ENCODE measurements around the gene DCHS2.

Gene DCHS2

DNA sequence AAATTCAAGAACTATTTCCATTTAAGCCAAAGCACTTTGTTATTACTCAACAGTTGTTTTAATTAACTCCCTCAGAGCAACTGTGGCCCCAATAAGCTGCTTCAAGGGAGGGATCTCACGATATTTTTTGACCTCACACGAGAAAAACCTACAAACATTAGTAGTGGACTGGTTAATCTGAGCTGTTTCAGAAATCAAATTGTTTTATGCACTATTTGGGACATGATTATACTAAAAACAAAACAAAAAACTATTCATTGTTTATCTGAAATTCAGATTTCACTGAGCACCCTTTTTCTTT is 74.3 kb downstream of the DCHS2 start:
- DNase-seq: no peak
- in situ Hi-C loops (cut with HindIII; ENCODE audit: low pct_ligation_motif_present, low pct_unique_long_range_greater_than_20kb, low sequenced_read_pairs): no loop called here

- in situ Hi-C loops (cut with HindIII; ENCODE audit: low pct_ligation_motif_present, low pct_unique_long_range_greater_than_20kb, low sequenced_read_pairs): no loop called here
- no peak for DNase-seq
These were observed 75.4 kb downstream of the DCHS2 start for GRCh38 chr4:154416190-154416547.

GRCh38 chr4:154415313-154415712 is 76.3 kb downstream of the DCHS2 start:
- in situ Hi-C loops (cut with HindIII; ENCODE audit: low pct_ligation_motif_present, low pct_unique_long_range_greater_than_20kb, low sequenced_read_pairs): no loop called here
- no peak for DNase-seq

DNA sequence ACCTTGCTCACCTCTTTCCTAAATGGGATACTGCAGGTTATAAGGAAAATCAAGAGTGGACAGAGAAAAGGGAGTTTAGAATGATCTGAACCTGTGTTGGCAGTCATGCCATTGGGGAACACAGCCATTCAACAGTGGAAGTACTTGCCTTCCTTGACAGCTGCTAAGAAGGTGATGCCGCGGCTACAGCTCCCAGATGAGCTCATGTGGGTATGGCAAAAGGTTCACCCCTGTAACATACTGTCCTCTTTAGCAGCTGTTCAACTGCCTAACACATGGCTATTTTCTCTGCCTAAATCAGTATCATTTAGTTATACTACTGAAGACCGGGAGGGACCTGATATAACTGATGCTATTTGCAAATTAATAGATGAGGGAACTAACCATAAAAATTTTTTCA is 76.8 kb downstream of the DCHS2 start:
- no peak for DNase-seq
- in situ Hi-C loops (cut with HindIII; ENCODE audit: low pct_ligation_motif_present, low pct_unique_long_range_greater_than_20kb, low sequenced_read_pairs): no loop called here

GRCh38 chr4:154414371-154414770 is 77.2 kb downstream of the DCHS2 start:
- no peak for DNase-seq
- in situ Hi-C loops (cut with HindIII; ENCODE audit: low pct_ligation_motif_present, low pct_unique_long_range_greater_than_20kb, low sequenced_read_pairs): no loop called here

- in situ Hi-C loops (cut with HindIII; ENCODE audit: low pct_ligation_motif_present, low pct_unique_long_range_greater_than_20kb, low sequenced_read_pairs): no loop called here
- DNase-seq: no peak
These were observed 84.2 kb downstream of the DCHS2 start for GRCh38 chr4:154407443-154407842.

- no peak for DNase-seq
- in situ Hi-C loops (cut with HindIII; ENCODE audit: low pct_ligation_motif_present, low pct_unique_long_range_greater_than_20kb, low sequenced_read_pairs): no loop called here
These were observed 85.4 kb downstream of the DCHS2 start for GRCh38 chr4:154406018-154406795.

- in situ Hi-C loops (cut with HindIII; ENCODE audit: low pct_ligation_motif_present, low pct_unique_long_range_greater_than_20kb, low sequenced_read_pairs): no loop called here
- DNase-seq: peak; percentile 61
These were observed 92.2 kb downstream of the DCHS2 start for GRCh38 chr4:154399259-154399974.

DNA sequence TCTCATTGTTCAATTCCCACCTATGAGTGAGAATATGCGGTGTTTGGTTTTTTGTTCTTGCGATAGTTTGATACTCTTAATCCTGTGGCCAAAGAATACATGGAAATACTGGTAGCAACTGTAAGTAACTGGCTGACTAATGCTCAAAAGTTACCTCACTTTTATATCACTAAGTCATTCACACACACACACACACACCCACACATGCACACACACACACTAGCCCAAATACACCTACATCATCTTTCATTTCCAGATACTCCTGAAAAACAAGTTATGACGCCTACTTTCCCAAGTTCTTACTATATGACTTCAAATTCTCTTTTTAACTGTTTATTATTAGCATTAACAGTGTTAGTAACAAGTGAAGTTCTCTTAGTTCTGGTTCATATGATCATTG is 101.3 kb downstream of the DCHS2 start:
- no peak for DNase-seq
- in situ Hi-C loops (cut with HindIII; ENCODE audit: low pct_ligation_motif_present, low pct_unique_long_range_greater_than_20kb, low sequenced_read_pairs): no loop called here

- in situ Hi-C loops (cut with HindIII; ENCODE audit: low pct_ligation_motif_present, low pct_unique_long_range_greater_than_20kb, low sequenced_read_pairs): no loop called here
- no peak for DNase-seq
These were observed 102.5 kb downstream of the DCHS2 start for GRCh38 chr4:154389148-154389547.

- in situ Hi-C loops (cut with HindIII; ENCODE audit: low pct_ligation_motif_present, low pct_unique_long_range_greater_than_20kb, low sequenced_read_pairs): no loop called here
- DNase-seq: no peak
These were observed 107.6 kb downstream of the DCHS2 start for GRCh38 chr4:154384012-154384411.

DNA sequence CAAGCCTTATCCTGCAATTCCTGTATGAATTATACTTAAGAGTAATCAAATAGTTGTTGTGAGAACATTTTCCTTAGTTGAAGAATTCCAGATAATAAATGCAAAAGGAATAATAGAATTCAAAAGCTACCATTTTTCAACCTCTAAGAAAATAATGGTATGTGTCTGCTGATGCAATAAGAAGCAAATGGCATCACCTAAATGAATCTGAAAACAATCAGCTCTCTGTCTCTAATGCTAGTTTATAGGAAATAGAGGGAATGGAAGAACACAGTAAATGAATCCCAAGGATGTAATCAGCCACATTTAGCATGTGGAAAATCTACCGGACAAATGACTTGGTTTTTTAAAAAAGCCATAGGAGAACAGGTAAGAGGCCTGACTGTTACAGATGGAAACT is 115.1 kb downstream of the DCHS2 start:
- no peak for DNase-seq
- in situ Hi-C loops (cut with HindIII; ENCODE audit: low pct_ligation_motif_present, low pct_unique_long_range_greater_than_20kb, low sequenced_read_pairs): no loop called here

- DNase-seq: no peak
- in situ Hi-C loops (cut with HindIII; ENCODE audit: low pct_ligation_motif_present, low pct_unique_long_range_greater_than_20kb, low sequenced_read_pairs): no loop called here
These were observed 123.5 kb downstream of the DCHS2 start for GRCh38 chr4:154368060-154368459.

DNA sequence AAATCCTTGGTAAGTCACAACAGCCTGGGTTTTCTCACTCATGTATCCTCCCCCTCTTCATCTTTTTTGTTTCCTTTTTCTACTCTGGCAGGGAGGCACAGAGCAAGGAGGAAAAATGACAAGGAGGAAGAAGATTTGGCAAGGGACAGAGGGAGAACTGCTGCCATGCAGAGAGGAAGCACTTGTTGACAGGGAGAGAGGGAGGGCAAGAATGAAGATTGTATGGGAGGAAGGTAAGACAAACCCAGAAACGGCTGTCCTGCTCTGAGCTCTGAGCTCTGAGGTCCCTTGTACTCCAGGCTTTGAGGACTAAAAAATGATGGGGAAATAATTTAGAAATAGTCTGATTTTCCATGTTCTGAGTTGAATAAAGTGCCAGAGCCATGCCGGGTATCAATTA is 123.9 kb downstream of the DCHS2 start:
- no peak for DNase-seq
- in situ Hi-C loops (cut with HindIII; ENCODE audit: low pct_ligation_motif_present, low pct_unique_long_range_greater_than_20kb, low sequenced_read_pairs): no loop called here

DNA sequence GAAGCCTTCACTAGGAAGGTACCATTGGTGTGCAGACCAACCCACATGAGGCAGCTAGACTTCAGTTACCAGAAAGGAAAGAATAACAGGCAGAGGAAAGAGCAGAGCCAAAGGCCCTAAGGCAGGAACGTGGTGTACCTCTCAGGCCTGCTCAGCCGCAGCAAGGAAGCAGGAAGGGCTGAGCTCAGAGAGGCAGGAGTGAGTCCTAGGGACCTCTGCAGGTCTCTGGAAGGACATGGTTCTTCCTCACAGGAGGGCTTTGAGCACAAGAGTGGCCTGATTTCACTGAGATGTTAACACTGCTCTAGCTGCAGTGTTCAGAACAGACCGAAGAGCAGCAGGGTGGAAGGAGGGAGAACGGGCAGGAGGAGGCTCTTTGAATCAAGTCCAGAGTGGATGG is 124.6 kb downstream of the DCHS2 start:
- in situ Hi-C loops (cut with HindIII; ENCODE audit: low pct_ligation_motif_present, low pct_unique_long_range_greater_than_20kb, low sequenced_read_pairs): no loop called here
- DNase-seq: no peak

GRCh38 chr4:154364066-154364845 is 127.3 kb downstream of the DCHS2 start:
- in situ Hi-C loops (cut with HindIII; ENCODE audit: low pct_ligation_motif_present, low pct_unique_long_range_greater_than_20kb, low sequenced_read_pairs): no loop called here
- no peak for DNase-seq

- DNase-seq: no peak
- in situ Hi-C loops (cut with HindIII; ENCODE audit: low pct_ligation_motif_present, low pct_unique_long_range_greater_than_20kb, low sequenced_read_pairs): no loop called here
These were observed 130.1 kb downstream of the DCHS2 start for GRCh38 chr4:154361450-154361849.

- no peak for DNase-seq
- in situ Hi-C loops (cut with HindIII; ENCODE audit: low pct_ligation_motif_present, low pct_unique_long_range_greater_than_20kb, low sequenced_read_pairs): no loop called here
These were observed 131.1 kb downstream of the DCHS2 start for GRCh38 chr4:154360491-154360890.

- DNase-seq: no peak
- in situ Hi-C loops (cut with HindIII; ENCODE audit: low pct_ligation_motif_present, low pct_unique_long_range_greater_than_20kb, low sequenced_read_pairs): no loop called here
These were observed 136.7 kb downstream of the DCHS2 start for GRCh38 chr4:154354883-154355282.

DNA sequence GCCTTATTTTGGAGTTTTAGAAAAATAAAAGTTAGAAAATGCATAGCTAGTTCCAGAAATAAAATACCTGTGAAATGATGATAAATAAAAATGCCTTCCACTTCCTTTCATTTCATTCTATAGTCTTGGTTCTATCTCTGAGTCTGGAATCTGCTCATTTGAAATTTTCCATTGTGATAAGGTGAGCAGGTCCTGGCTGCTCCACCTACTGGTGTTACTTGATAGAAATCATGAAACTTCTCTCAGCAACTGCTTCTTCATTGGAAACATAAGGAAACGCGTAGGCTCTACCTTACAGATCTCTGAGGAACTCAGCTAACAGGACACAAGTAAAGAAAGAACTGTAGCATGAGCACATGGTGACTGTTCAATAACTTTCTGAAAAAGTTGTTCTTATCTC is 141.8 kb downstream of the DCHS2 start:
- in situ Hi-C loops (cut with HindIII; ENCODE audit: low pct_ligation_motif_present, low pct_unique_long_range_greater_than_20kb, low sequenced_read_pairs): no loop called here
- DNase-seq: peak; percentile 15

Data from ACHN (cell line).